SU-DHL-6 (cell line): ENCODE data around the gene SH2D3A.

Experiments used
- EZH2phosphoT487 ChIP-seq: fragments of 200-600 bp; sonication (generic), shearing (Covaris generic); conservative IDR thresholded peaks from 2 replicates; pipeline ENCODE4 v1.6.1; 2018; ENCODE audit warnings: mild to moderate bottlenecking, antibody characterized with exemption, low read length, moderate library complexity, mixed read lengths
- TF ChIP-seq, protein P1 (sequence below): fragments of 200-600 bp; sonication (generic); IDR thresholded peaks from one replicate; pipeline ENCODE4 v1.5.1; 2017; ENCODE audit warnings: antibody characterized with exemption, mild to moderate bottlenecking, low read length, moderate library complexity; ENCODE audit not compliant: insufficient read depth, poor library complexity, severe bottlenecking

GRCh38 chr19:6769006-6769619 is 1.9 kb upstream of the SH2D3A start:
- TF ChIP-seq, protein P1, sequence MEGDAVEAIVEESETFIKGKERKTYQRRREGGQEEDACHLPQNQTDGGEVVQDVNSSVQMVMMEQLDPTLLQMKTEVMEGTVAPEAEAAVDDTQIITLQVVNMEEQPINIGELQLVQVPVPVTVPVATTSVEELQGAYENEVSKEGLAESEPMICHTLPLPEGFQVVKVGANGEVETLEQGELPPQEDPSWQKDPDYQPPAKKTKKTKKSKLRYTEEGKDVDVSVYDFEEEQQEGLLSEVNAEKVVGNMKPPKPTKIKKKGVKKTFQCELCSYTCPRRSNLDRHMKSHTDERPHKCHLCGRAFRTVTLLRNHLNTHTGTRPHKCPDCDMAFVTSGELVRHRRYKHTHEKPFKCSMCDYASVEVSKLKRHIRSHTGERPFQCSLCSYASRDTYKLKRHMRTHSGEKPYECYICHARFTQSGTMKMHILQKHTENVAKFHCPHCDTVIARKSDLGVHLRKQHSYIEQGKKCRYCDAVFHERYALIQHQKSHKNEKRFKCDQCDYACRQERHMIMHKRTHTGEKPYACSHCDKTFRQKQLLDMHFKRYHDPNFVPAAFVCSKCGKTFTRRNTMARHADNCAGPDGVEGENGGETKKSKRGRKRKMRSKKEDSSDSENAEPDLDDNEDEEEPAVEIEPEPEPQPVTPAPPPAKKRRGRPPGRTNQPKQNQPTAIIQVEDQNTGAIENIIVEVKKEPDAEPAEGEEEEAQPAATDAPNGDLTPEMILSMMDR = no peak
- TF ChIP-seq EZH2phosphoT487 = no peak
